ENCODE data around the gene S100A11.
"Not testable (repeated sequence)": the region's sequence is repeated elsewhere in the genome, so short reads cannot be mapped to it uniquely, and the experiment has no call there.

The S100A11 gene

DNA sequence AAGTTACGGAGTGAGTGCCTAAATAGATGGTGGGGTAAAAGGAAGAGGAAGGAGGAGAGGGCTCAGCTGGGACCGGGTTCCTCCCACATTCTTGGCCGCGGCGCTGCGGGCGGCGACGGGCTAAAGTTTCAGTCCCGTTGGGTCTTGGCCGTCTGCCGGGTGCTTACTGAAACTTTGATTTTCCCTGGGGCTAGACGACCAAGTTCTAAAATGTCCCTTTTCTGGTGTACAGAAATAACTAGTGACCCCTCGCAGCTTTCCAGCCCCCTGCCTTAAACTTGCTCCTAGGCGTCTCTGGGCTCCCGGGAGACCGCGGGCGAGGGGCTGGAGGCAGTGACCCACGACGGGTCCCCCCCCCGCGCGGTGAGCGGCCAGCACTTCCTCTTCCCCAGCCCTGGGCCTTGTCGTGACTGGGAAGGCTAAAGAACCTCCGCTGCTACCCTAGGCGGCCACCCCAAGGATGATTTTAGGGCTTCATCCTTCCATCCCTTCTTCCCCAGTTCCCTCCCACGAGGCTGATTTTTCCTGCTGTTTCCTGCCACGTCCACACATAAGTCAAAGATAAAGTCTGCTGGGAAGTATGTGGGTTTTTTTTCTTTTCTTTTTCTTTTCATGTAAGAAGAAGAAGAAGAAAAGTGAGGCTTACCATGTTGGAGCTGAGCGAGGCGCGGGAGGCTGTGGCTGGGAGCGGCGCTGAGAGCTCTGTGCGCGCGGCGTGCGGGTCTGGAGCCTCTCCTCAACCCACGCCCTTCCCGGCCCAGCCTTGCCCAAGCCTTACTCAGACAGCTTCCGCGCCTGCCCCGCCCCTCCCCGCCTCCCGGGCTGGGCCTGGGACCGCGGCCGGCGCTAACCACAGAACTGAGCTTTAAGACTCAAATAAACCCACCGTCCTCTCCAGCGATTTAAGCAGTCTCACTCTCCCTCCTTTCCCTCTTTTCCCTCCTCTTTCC is at the start of gene S100A11:
Gene S100A11, minus strand, starts transcription at position 738 of the 950 bp plus-strand sequence. Its CDS starts 89 bp downstream, at position 649.
- no peak for DNase-seq (ENCODE audit: low read depth)
- peak within 1 kb of the TSS; percentile 81 for H3K4me3 ChIP-seq (ENCODE audit: low read depth, low read length)
- TF ChIP-seq, protein P1, sequence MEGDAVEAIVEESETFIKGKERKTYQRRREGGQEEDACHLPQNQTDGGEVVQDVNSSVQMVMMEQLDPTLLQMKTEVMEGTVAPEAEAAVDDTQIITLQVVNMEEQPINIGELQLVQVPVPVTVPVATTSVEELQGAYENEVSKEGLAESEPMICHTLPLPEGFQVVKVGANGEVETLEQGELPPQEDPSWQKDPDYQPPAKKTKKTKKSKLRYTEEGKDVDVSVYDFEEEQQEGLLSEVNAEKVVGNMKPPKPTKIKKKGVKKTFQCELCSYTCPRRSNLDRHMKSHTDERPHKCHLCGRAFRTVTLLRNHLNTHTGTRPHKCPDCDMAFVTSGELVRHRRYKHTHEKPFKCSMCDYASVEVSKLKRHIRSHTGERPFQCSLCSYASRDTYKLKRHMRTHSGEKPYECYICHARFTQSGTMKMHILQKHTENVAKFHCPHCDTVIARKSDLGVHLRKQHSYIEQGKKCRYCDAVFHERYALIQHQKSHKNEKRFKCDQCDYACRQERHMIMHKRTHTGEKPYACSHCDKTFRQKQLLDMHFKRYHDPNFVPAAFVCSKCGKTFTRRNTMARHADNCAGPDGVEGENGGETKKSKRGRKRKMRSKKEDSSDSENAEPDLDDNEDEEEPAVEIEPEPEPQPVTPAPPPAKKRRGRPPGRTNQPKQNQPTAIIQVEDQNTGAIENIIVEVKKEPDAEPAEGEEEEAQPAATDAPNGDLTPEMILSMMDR (IDR thresholded peaks at IDR 0.05; ENCODE audit: control insufficient read depth, extremely low read depth, insufficient read depth), result no peak

DNA sequence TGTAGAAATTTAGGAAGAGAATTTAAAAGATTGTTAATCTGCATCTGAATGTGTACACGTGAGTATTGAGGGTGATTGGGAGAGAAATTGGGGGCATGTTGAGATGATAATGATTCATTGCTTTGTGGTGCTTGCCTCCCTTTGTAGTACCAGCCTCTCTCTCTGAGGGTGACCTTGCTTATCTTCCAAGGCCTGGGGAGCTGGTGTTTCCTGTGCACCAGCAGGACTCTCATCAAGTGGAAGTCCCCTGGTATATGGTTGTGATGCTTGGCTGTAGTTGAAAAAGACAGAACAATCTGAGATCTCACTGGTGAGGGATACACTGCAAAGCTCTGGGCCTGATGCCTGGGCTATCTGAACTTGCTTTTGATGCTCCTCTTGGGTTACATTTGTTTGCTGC is 48.0 kb upstream of the S100A11 start:
- no peak overlapping the region for H3K4me3 ChIP-seq (ENCODE audit: low read depth, low read length)
- TF ChIP-seq, protein P1 (IDR thresholded peaks at IDR 0.05; ENCODE audit: control insufficient read depth, extremely low read depth, insufficient read depth), result no peak
- no peak for DNase-seq (ENCODE audit: low read depth)

DNA sequence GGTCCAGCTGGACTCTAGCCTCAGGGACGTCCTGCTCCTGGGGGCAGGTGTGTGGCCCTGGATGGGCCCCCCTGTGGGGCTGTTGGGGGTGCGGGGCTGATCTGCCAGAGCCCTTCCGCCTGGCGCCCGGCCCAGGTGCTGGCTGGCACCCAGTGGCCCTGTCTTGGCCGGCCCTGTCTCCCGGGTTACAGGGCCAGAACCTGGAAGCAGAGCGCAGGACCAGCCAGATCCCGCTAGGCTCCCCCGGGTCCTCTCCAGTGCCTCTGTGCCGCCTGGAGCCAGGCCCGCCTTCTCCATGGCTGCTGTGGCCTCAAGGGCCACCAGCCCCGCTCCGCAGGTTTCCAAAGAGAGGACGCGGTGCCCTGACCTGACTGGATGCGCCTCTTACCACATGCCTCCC is 44.2 kb upstream of the S100A11 start:
- not testable (repeated sequence) for DNase-seq (ENCODE audit: low read depth); H3K4me3 ChIP-seq (ENCODE audit: low read depth, low read length)

DNA sequence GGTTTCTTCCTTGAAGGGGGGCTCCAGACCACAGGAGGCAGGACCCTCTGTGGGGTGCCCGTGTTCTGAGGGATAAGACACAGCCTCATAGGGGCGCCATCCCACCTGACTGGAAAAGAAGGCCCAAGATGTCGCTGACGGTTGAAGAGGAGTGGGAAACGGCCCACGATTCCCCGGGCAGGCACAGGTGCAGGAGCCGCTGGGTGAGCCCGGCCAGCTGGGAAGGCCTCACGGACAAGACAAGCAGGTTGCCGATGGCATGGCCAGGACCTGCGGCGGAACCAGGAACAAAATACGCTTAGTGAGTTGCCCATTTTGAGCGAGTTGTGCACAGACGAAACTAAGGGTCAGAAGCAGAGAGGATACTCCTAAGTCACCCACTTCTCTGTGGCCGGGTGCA is 43.7 kb upstream of the S100A11 start:
- H3K4me3 ChIP-seq (ENCODE audit: low read depth, low read length); DNase-seq (ENCODE audit: low read depth): not testable (repeated sequence)

DNA sequence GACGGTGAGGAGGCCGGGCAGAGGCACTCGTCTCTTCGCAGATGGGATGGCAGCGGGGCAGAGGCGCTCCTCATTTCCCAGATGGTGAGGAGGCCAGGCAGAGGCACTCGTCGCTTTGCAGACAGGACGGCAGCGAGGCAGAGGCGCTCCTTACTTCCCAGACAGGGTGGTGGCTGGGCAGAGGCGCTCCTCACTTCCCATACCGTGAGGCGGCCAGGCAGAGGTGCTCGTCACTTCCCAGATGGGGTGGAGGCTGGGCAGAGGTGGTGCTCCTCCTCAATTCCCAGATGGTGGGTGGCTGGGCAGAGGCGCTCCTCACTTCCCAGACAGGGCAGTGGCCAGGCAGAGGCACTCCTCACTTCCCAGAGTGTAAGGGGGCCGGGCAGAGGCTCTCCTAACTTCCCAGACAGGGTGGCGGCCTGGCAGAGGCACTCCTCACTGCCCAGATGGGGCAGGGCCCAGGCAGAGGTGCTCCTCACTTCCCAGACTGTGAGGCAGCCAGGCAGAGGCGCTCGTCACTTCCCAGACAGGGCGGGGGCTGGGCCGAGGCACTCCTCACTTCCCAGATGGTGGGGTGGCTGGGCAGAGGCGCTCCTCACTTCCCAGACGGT is 42.1 kb upstream of the S100A11 start:
- no peak for DNase-seq (ENCODE audit: low read depth)
- TF ChIP-seq, protein P1 (IDR thresholded peaks at IDR 0.05; ENCODE audit: control insufficient read depth, extremely low read depth, insufficient read depth), result no peak
- H3K4me3 ChIP-seq (ENCODE audit: low read depth, low read length), result no peak overlapping the region

DNA sequence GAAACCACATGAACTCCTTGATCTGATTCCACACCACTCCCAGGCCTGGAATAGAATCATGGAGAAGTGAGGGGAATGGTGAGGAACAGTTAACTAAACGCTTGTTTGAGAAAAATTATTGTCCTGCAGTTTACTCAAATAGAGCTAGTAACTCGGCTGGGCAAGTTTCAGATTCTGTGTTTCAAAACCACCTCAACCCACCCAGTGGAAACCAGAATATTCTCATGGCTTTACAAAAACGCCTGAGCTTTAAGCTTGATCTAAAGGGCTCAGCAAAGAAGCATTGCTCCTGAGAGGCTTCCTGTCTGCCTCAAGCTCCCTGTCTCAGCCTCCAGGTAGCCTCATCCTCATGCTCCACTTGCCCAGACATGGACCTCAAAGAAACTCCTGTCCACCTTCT is 35.5 kb upstream of the S100A11 start:
- TF ChIP-seq, protein P1 (IDR thresholded peaks at IDR 0.05; ENCODE audit: control insufficient read depth, extremely low read depth, insufficient read depth), result no peak
- H3K4me3 ChIP-seq (ENCODE audit: low read depth, low read length), result no peak overlapping the region
- DNase-seq (ENCODE audit: low read depth), result no peak

DNA sequence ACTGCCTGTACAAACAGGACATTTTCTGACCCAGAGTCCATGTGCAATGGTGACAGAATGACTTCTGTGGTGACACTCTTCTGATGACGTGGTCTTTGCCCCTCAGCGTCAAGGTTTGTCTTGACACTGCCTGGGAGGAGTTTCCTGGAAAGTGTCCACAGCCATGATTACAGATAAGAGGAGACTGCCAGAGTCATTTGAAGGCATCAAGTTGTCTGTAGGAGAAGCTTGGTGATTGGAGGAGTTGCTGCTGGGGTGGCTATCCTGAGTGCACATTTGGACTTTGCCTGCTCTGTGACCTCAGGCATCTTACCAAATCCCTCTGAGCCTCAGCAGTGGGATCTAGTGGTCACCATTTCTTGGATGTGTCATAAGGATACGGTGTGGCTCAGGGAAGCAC is 34.3 kb upstream of the S100A11 start:
- H3K4me3 ChIP-seq (ENCODE audit: low read depth, low read length), result no peak overlapping the region
- TF ChIP-seq, protein P1 (IDR thresholded peaks at IDR 0.05; ENCODE audit: control insufficient read depth, extremely low read depth, insufficient read depth), result no peak
- DNase-seq (ENCODE audit: low read depth), result no peak
